ENCODE results near the gene UNC50. TPM values are rescaled to one million over a fixed set of nuclear protein-coding genes. Genes with fewer than 3 reads are reported as not detected.

The UNC50 gene
- total and polyA plus RNA-seq, 2 experiments from 2014 or later = 38.7 to 49.4 TPM

- H2AFZ ChIP-seq = no peak overlapping the region
- no peak overlapping the region for H3K4me2 ChIP-seq
- no peaks in the 10 kb centered on the region for H3K27me3 Mint-ChIP-seq (ENCODE audit: insufficient read depth, low read depth, poor library complexity)
- H3K4me1 ChIP-seq (ENCODE audit: insufficient read depth) = no peaks in the 10 kb centered on the region
- peaks cover 9% of the 10 kb centered on the region for H3K36me3 Mint-ChIP-seq (ENCODE audit: low read depth)
- no peaks in the 10 kb centered on the region; the same call in 2 of the 3 replicates for H3K4me1 Mint-ChIP-seq
- 0 out of 2 replicates have a peak, but pooled peaks cover 4% of the 10 kb centered on the region for H3K36me3 ChIP-seq (ENCODE audit: insufficient read depth)
- H3K9me3 Mint-ChIP-seq = no peaks in the 10 kb centered on the region
- no peaks in the 10 kb centered on the region for H3K79me2 ChIP-seq (replicated peaks; ENCODE audit: insufficient read depth)
- H3K4me3 ChIP-seq = no peak overlapping the region
- H3K27ac Mint-ChIP-seq = no peak overlapping the region
- no peak overlapping the region for H3K27ac ChIP-seq (ENCODE audit: low read depth)
- H3K9me2 ChIP-seq (ENCODE audit: insufficient read depth) = no peaks in the 10 kb centered on the region
- no peak for DNase-seq (ENCODE audit: low spot score)
- no peaks in the 10 kb centered on the region for H4K20me1 ChIP-seq (replicated peaks; ENCODE audit: insufficient read depth)
- ATAC-seq = no peak
- TF ChIP-seq ZNF331 (CRISPR knock-in tag; IDR thresholded peaks at IDR 0.05; ENCODE audit: low read depth) (no peak), JUNB (IDR thresholded peaks at IDR 0.05; ENCODE audit: unreplicated experiment) (no peak)
- TF ChIP-seq, protein P1, sequence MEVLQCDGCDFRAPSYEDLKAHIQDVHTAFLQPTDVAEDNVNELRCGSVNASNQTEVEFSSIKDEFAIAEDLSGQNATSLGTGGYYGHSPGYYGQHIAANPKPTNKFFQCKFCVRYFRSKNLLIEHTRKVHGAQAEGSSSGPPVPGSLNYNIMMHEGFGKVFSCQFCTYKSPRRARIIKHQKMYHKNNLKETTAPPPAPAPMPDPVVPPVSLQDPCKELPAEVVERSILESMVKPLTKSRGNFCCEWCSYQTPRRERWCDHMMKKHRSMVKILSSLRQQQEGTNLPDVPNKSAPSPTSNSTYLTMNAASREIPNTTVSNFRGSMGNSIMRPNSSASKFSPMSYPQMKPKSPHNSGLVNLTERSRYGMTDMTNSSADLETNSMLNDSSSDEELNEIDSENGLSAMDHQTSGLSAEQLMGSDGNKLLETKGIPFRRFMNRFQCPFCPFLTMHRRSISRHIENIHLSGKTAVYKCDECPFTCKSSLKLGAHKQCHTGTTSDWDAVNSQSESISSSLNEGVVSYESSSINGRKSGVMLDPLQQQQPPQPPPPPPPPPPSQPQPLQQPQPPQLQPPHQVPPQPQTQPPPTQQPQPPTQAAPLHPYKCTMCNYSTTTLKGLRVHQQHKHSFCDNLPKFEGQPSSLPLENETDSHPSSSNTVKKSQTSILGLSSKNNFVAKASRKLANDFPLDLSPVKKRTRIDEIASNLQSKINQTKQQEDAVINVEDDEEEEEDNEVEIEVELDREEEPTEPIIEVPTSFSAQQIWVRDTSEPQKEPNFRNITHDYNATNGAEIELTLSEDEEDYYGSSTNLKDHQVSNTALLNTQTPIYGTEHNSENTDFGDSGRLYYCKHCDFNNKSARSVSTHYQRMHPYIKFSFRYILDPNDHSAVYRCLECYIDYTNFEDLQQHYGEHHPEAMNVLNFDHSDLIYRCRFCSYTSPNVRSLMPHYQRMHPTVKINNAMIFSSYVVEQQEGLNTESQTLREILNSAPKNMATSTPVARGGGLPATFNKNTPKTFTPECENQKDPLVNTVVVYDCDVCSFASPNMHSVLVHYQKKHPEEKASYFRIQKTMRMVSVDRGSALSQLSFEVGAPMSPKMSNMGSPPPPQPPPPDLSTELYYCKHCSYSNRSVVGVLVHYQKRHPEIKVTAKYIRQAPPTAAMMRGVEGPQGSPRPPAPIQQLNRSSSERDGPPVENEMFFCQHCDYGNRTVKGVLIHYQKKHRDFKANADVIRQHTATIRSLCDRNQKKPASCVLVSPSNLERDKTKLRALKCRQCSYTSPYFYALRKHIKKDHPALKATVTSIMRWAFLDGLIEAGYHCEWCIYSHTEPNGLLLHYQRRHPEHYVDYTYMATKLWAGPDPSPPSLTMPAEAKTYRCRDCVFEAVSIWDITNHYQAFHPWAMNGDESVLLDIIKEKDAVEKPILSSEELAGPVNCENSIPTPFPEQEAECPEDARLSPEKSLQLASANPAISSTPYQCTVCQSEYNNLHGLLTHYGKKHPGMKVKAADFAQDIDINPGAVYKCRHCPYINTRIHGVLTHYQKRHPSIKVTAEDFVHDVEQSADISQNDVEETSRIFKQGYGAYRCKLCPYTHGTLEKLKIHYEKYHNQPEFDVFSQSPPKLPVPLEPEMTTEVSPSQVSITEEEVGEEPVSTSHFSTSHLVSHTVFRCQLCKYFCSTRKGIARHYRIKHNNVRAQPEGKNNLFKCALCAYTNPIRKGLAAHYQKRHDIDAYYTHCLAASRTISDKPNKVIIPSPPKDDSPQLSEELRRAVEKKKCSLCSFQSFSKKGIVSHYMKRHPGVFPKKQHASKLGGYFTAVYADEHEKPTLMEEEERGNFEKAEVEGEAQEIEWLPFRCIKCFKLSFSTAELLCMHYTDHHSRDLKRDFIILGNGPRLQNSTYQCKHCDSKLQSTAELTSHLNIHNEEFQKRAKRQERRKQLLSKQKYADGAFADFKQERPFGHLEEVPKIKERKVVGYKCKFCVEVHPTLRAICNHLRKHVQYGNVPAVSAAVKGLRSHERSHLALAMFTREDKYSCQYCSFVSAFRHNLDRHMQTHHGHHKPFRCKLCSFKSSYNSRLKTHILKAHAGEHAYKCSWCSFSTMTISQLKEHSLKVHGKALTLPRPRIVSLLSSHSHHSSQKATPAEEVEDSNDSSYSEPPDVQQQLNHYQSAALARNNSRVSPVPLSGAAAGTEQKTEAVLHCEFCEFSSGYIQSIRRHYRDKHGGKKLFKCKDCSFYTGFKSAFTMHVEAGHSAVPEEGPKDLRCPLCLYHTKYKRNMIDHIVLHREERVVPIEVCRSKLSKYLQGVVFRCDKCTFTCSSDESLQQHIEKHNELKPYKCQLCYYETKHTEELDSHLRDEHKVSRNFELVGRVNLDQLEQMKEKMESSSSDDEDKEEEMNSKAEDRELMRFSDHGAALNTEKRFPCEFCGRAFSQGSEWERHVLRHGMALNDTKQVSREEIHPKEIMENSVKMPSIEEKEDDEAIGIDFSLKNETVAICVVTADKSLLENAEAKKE (CRISPR knock-in tag; IDR thresholded peaks at IDR 0.05) = no peak
- H3K27me3 ChIP-seq (ENCODE audit: insufficient read depth) = no peaks in the 10 kb centered on the region
- H3F3A ChIP-seq (replicated peaks; ENCODE audit: low read depth) = no peaks in the 10 kb centered on the region
- H3K4me3 Mint-ChIP-seq = no peak overlapping the region
Observed at GRCh38 chr2:98585386-98585785, 23.0 kb upstream of the UNC50 start.

- no peaks in the 10 kb centered on the region for H4K20me1 ChIP-seq (replicated peaks; ENCODE audit: insufficient read depth)
- no peak overlapping the region for H2AFZ ChIP-seq
- DNase-seq (ENCODE audit: low spot score) (peak; percentile 24), ATAC-seq (no peak)
- no peaks in the 10 kb centered on the region for H3F3A ChIP-seq (replicated peaks; ENCODE audit: low read depth)
- no peaks in the 10 kb centered on the region for H3K4me1 Mint-ChIP-seq
- no peaks in the 10 kb centered on the region for H3K79me2 ChIP-seq (replicated peaks; ENCODE audit: insufficient read depth)
- no peak overlapping the region for H3K27ac Mint-ChIP-seq
- H3K4me3 Mint-ChIP-seq = no peak overlapping the region
- no peak overlapping the region for H3K4me3 ChIP-seq
- no peaks in the 10 kb centered on the region for H3K4me1 ChIP-seq (ENCODE audit: insufficient read depth)
- peaks cover 9% of the 10 kb centered on the region; the same call in 2 of the 3 replicates for H3K36me3 Mint-ChIP-seq (ENCODE audit: low read depth)
- no peaks in the 10 kb centered on the region for H3K27me3 Mint-ChIP-seq (ENCODE audit: insufficient read depth, low read depth, poor library complexity)
- no peaks in the 10 kb centered on the region for H3K9me2 ChIP-seq (ENCODE audit: insufficient read depth)
- no peak overlapping the region for H3K27ac ChIP-seq (ENCODE audit: low read depth)
- H3K27me3 ChIP-seq (ENCODE audit: insufficient read depth) = no peaks in the 10 kb centered on the region
- H3K9me3 Mint-ChIP-seq = no peaks in the 10 kb centered on the region
- 0 out of 2 replicates have a peak, but pooled peaks cover 4% of the 10 kb centered on the region for H3K36me3 ChIP-seq (ENCODE audit: insufficient read depth)
- H3K4me2 ChIP-seq = no peak overlapping the region
- TF ChIP-seq EZH2phosphoT487 (IDR thresholded peaks at IDR 0.05; ENCODE audit: unreplicated experiment) = no peak
- TF ChIP-seq CREB1 (CRISPR knock-in tag; IDR thresholded peaks at IDR 0.05; ENCODE audit: low read depth) = no peak
- no peak for TF ChIP-seq NANOG (IDR thresholded peaks at IDR 0.05; ENCODE audit: borderline replicate concordance)
- TF ChIP-seq, protein P1 (CRISPR knock-in tag; IDR thresholded peaks at IDR 0.05) = no peak
Observed at GRCh38 chr2:98586551-98587140, 21.7 kb upstream of the UNC50 start.

All from GM23338 (cell line).